ENCODE results near the gene FAM25G.
A peak's percentile ranks its signal among the peaks of the same experiment; 100 is the strongest.

Gene FAM25G

GRCh38 chr10:47454780-47455058 lies 36.8 kb downstream of the FAM25G start:
- peaks cover 4% of the 10 kb centered on the region for H3K27me3 Mint-ChIP-seq (ENCODE audit: low read depth, poor library complexity)
- peaks cover 13% of the 10 kb centered on the region for H3K4me1 Mint-ChIP-seq
- peak overlapping the region; percentile 28 for H3K27ac Mint-ChIP-seq
- no peak overlapping the region for H3K4me3 Mint-ChIP-seq
- DNase-seq = no peak
- H3K36me3 Mint-ChIP-seq (ENCODE audit: low read depth) = no peaks in the 10 kb centered on the region
- no peak for TF ChIP-seq CTCF (IDR thresholded peaks at IDR 0.05)
- H3K9me3 Mint-ChIP-seq = no peaks in the 10 kb centered on the region

- Mint-ChIP-seq H3K27me3 (ENCODE audit: low read depth, poor library complexity) (peaks cover 4% of the 10 kb centered on the region), H3K9me3 (no peaks in the 10 kb centered on the region), H3K4me3 (no peak overlapping the region), H3K36me3 (ENCODE audit: low read depth) (no peaks in the 10 kb centered on the region), H3K4me1 (peaks cover 13% of the 10 kb centered on the region), H3K27ac (peak overlapping the region; percentile 28)
- no peak for TF ChIP-seq CTCF (IDR thresholded peaks at IDR 0.05)
- no peak for DNase-seq
These were observed 37.3 kb downstream of the FAM25G start for GRCh38 chr10:47454008-47454779.

- Mint-ChIP-seq H3K9me3 (no peaks in the 10 kb centered on the region), H3K4me3 (peak overlapping the region; percentile 15), H3K27me3 (ENCODE audit: low read depth, poor library complexity) (peaks cover 6% of the 10 kb centered on the region), H3K27ac (peak overlapping the region; percentile 28), H3K4me1 (peaks cover 21% of the 10 kb centered on the region), H3K36me3 (ENCODE audit: low read depth) (no peaks in the 10 kb centered on the region)
- DNase-seq = no peak
- TF ChIP-seq CTCF (IDR thresholded peaks at IDR 0.05) = no peak
These were observed 38.1 kb downstream of the FAM25G start for GRCh38 chr10:47453141-47454007.

- H3K4me3 Mint-ChIP-seq = no peak overlapping the region
- no peaks in the 10 kb centered on the region for H3K9me3 Mint-ChIP-seq
- peaks cover 28% of the 10 kb centered on the region for H3K4me1 Mint-ChIP-seq
- no peak overlapping the region for H3K27ac Mint-ChIP-seq
- DNase-seq = no peak
- TF ChIP-seq CTCF (IDR thresholded peaks at IDR 0.05) = no peak
- no peaks in the 10 kb centered on the region for H3K36me3 Mint-ChIP-seq (ENCODE audit: low read depth)
- H3K27me3 Mint-ChIP-seq (ENCODE audit: low read depth, poor library complexity) = peaks cover 6% of the 10 kb centered on the region
These were observed 38.9 kb downstream of the FAM25G start for GRCh38 chr10:47452495-47453140.

GRCh38 chr10:47451998-47452494 lies 39.5 kb downstream of the FAM25G start:
- Mint-ChIP-seq H3K9me3 (no peaks in the 10 kb centered on the region), H3K27ac (no peak overlapping the region), H3K4me3 (no peak overlapping the region), H3K36me3 (ENCODE audit: low read depth) (no peaks in the 10 kb centered on the region), H3K4me1 (peaks cover 28% of the 10 kb centered on the region), H3K27me3 (ENCODE audit: low read depth, poor library complexity) (peaks cover 6% of the 10 kb centered on the region)
- DNase-seq = no peak
- TF ChIP-seq CTCF (IDR thresholded peaks at IDR 0.05) = no peak
